ENCODE measurements around the gene ARAP3. TPM values are rescaled to one million over a fixed set of nuclear protein-coding genes. Genes with fewer than 3 reads are reported as not detected.

The ARAP3 gene
- total RNA-seq, 1 experiment from 2014 or later, result 2.5 TPM

- ChIA-PET CTCF (no interaction called here), POLR2A (no interaction called here)
- Histone ChIP-seq H3K27ac (ENCODE audit: low read length) (no peak overlapping the region), H3K36me3 (ENCODE audit: control insufficient read depth, insufficient read depth, low read length) (no peaks in the 10 kb centered on the region), H3K9me3 (ENCODE audit: control insufficient read depth, insufficient read depth, low read depth, low read length) (no peaks in the 10 kb centered on the region), H3K4me3 (ENCODE audit: low read depth in 2 of 2, low read length in 2 of 2) (no peak overlapping the region), H3K4me1 (ENCODE audit: control insufficient read depth, insufficient read depth, low read length) (peaks cover 8% of the 10 kb centered on the region), H3K27me3 (ENCODE audit: control insufficient read depth, insufficient read depth, low read length) (no peaks in the 10 kb centered on the region; the same call in 1 of the 2 replicates)
- in situ Hi-C loops (cut with HindIII; ENCODE audit: low pct_unique_long_range_greater_than_20kb, low sequenced_read_pairs) (no loop called here), intact Hi-C loops (cut with micrococcal nuclease; ENCODE audit: unreplicated experiment) (no loop called here)
- TF ChIP-seq POLR2AphosphoS5 (IDR thresholded peaks at IDR 0.05; ENCODE audit: low read depth, low read length), result no peak
- TF ChIP-seq REST (IDR thresholded peaks at IDR 0.05; ENCODE audit: insufficient read depth in 1 of 2, low read depth in 2 of 2, low read length in 1 of 2), result no peak
- no peak for TF ChIP-seq SIN3A (IDR thresholded peaks at IDR 0.05; ENCODE audit: borderline replicate concordance, insufficient read depth, low read depth, low read length)
- TF ChIP-seq, protein P1, sequence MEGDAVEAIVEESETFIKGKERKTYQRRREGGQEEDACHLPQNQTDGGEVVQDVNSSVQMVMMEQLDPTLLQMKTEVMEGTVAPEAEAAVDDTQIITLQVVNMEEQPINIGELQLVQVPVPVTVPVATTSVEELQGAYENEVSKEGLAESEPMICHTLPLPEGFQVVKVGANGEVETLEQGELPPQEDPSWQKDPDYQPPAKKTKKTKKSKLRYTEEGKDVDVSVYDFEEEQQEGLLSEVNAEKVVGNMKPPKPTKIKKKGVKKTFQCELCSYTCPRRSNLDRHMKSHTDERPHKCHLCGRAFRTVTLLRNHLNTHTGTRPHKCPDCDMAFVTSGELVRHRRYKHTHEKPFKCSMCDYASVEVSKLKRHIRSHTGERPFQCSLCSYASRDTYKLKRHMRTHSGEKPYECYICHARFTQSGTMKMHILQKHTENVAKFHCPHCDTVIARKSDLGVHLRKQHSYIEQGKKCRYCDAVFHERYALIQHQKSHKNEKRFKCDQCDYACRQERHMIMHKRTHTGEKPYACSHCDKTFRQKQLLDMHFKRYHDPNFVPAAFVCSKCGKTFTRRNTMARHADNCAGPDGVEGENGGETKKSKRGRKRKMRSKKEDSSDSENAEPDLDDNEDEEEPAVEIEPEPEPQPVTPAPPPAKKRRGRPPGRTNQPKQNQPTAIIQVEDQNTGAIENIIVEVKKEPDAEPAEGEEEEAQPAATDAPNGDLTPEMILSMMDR (IDR thresholded peaks at IDR 0.05), result no peak
- TF ChIP-seq TCF7L2 (IDR thresholded peaks at IDR 0.05; ENCODE audit: low read depth, low read length), result no peak
- ATAC-seq (no peak), DNase-seq (ENCODE audit: low read depth, low spot score) (no peak)
- BruUV-seq (replicated peaks), result no TSS peak
These were observed 3.6 kb upstream of the ARAP3 start for GRCh38 chr5:141685591-141685990.

DNA sequence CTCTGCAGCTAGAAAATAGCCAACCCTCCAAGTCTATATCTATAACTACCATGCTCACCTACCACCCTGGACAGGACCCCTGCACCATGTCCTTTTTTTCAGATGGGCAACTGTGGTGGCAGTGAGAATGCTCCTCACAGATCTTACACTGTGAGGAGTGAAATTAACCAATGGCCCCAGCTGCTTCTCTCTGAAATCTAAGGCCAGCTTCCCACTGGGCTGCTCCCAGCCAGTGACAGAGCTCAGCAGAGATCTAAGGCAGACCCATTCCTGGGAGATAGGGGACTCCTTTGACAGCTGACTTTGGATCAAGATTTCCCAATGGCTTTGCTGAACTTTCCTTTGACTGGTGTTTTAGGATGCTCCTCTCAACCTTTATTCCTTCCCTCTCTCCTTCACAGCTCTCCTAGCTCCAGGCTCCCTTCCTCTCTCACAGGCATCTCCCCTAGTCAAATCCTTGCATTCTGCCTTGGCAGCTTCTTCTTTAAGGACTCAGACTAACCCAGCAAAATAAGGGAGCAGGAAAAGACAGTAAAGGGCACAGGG lies 1.6 kb upstream of the ARAP3 start:
- Histone ChIP-seq H3K4me3 (ENCODE audit: low read depth in 2 of 2, low read length in 2 of 2) (no peak overlapping the region), H3K9me3 (ENCODE audit: control insufficient read depth, insufficient read depth, low read depth, low read length) (no peaks in the 10 kb centered on the region), H3K36me3 (ENCODE audit: control insufficient read depth, insufficient read depth, low read length) (no peaks in the 10 kb centered on the region), H3K4me1 (ENCODE audit: control insufficient read depth, insufficient read depth, low read length) (peaks cover 8% of the 10 kb centered on the region), H3K27ac (ENCODE audit: low read length) (no peak overlapping the region), H3K27me3 (ENCODE audit: control insufficient read depth, insufficient read depth, low read length) (no peaks in the 10 kb centered on the region)
- ChIA-PET POLR2A (no interaction called here), CTCF (no interaction called here)
- in situ Hi-C loops (cut with HindIII; ENCODE audit: low pct_unique_long_range_greater_than_20kb, low sequenced_read_pairs), result no loop called here
- TF ChIP-seq, protein P1 (IDR thresholded peaks at IDR 0.05), result no peak
- TF ChIP-seq TCF7L2 (IDR thresholded peaks at IDR 0.05; ENCODE audit: low read depth, low read length), result no peak
- TF ChIP-seq POLR2AphosphoS5 (IDR thresholded peaks at IDR 0.05; ENCODE audit: low read depth, low read length), result no peak
- no peak for TF ChIP-seq SIN3A (IDR thresholded peaks at IDR 0.05; ENCODE audit: borderline replicate concordance, insufficient read depth, low read depth, low read length)
- TF ChIP-seq REST (IDR thresholded peaks at IDR 0.05; ENCODE audit: insufficient read depth in 1 of 2, low read depth in 2 of 2, low read length in 1 of 2), result no peak
- no peak for ATAC-seq
- BruUV-seq (replicated peaks), result no TSS peak
- DNase-seq (ENCODE audit: low read depth, low spot score), result no peak
- intact Hi-C loops (cut with micrococcal nuclease; ENCODE audit: unreplicated experiment), result no loop called here
